Adrenal gland (tissue), 12 donors: ENCODE measurements around the gene TMEM40. TPM values are rescaled to one million over a fixed set of nuclear protein-coding genes. Genes with fewer than 3 reads are reported as not detected.

Experiments
- DNase-seq, 7 donors: peaks; one replicate each; pipeline ENCODE4 v3.0.0-alpha.2; 2019 to 2020
- H3K27ac ChIP-seq, 5 donors: fragments of 200-600 bp; sonication (generic) in 4 of 5; 1 replicate in 3 of 5; 2 replicates in 2 of 5; pipeline versions ENCODE4 v1.5.1 to v1.8.0; 2016 to 2020; ENCODE audit warnings: mild to moderate bottlenecking in 1 of 5
- H3K27me3 ChIP-seq: fragments of 200-600 bp; 2 replicates; pipeline ENCODE4 v1.8.0; 2021
- H3K36me3 ChIP-seq, 2 donors: fragments of 200-600 bp; replicated peaks in 1 of 2; 1 replicate in 1 of 2; 2 replicates in 1 of 2; pipeline versions ENCODE4 v1.5.1 to v1.8.0; 2018 to 2022
- H3K4me1 ChIP-seq, 2 donors: fragments of 200-600 bp; replicated peaks in 1 of 2; 1 replicate in 1 of 2; 2 replicates in 1 of 2; pipeline versions ENCODE4 v1.5.1 to v1.8.0; 2018 to 2021
- H3K4me3 ChIP-seq, 4 donors: fragments of 200-600 bp; sonication (generic) in 3 of 4; one replicate each; pipeline ENCODE4 v1.5.1; 2016 to 2018
- H3K9me3 ChIP-seq, 3 donors: fragments of 200-600 bp; sonication (generic) in 1 of 3; replicated peaks in 1 of 3; 1 replicate in 2 of 3; 2 replicates in 1 of 3; pipeline versions ENCODE4 v1.5.1 to v1.8.0; 2016 to 2021
- CTCF ChIP-seq, 6 experiments: fragments of 450-650 bp in 4 of 6; fragments of 200-600 bp in 2 of 6; sonication (generic) in 1 of 6; IDR thresholded peaks; 1 replicate in 5 of 6; 2 replicates in 1 of 6; pipeline versions ENCODE4 v1.5.1 to v1.8.0; 2016 to 2021; ENCODE audit warnings: antibody characterized with exemption in 6 of 6, mild to moderate bottlenecking in 2 of 6, moderate library complexity in 1 of 6
- POLR2A ChIP-seq, 2 donors: fragments of 450-650 bp; IDR thresholded peaks; one replicate each; pipeline ENCODE4 v1.6.1; 2017; ENCODE audit warnings: antibody characterized with exemption in 2 of 2, mild to moderate bottlenecking in 2 of 2, moderate library complexity in 1 of 2
- WGBS, 4 donors: extraction: QIAGEN DNeasy Blood & Tissue Kit in 2 of 4; methylation state at CpG; one replicate each; pipeline versions ENCODE4 v1.1.5 to v1.1.7; 2013 to 2017; 5-methylcytosine and 5-hydroxymethylcytosine counted together
- intact Hi-C, 2 donors: fragments of 100-400 bp; cut with DNase I; formaldehyde crosslinking; loops; one replicate each; pipeline versions ENCODE4 v1.14.1 to v1.15.0; 2022 to 2023
- polyA plus RNA-seq, 3 donors: library from polyadenylated mRNA; stranded (reverse); fragments of 200-250 nt in 2 of 3; fragments of 350-450 nt in 1 of 3; fragmentation: Illumina TruSeq in 1 of 3; extraction: RNeasy Lipid Tissue Mini Kit (QIAGEN cat#74804) in 1 of 3; gene quantifications; one replicate each; pipeline ENCODE4 v1.2.3, GENCODE V29; 2013 to 2014
- total RNA-seq, 9 donors: library from RNA; depleted of rRNA in 4 of 9; stranded (reverse); fragments of >200 nt in 4 of 9; fragments of 120-200 nt in 1 of 9; fragmentation: NEBNext Ultra II Directional in 1 of 9; extraction: Animal tissue kit (Norgen Biotek cat#: 25700) in 1 of 9; gene quantifications; one replicate each; pipeline versions ENCODE4 v1.1.0 to v1.2.4, GENCODE V29; 2013 to 2023
- donor health status: healthy with polysubstance abuse.
- donor health status: Bipolar disorder and iron deficiency.
- donor health status: DM: yes; HTN: yes; CAD: no.
- donor health status: DM: no; HTN: no; CAD: no.
- donor health status: DM: no; HTN: no; CAD: no.
- donor health status: DM: yes; HTN: yes; CAD: no.

The TMEM40 gene
- total and polyA plus RNA-seq, 12 donors, result 0.17 to 1.5 (median 1.00) TPM; not detected in 8

- intact Hi-C loops, result no loop called here
- Histone ChIP-seq H3K9me3 (no peaks in the 10 kb centered on the region), H3K4me1 (no peaks in the 10 kb centered on the region), H3K4me3 (no peak overlapping the region), H3K36me3 (no peaks in the 10 kb centered on the region), H3K27me3 (no peaks in the 10 kb centered on the region), H3K27ac (no peak overlapping the region)
- TF ChIP-seq CTCF (IDR thresholded peaks at IDR 0.05), result no peak
- no peak for TF ChIP-seq POLR2A (IDR thresholded peaks at IDR 0.05)
- no peak for DNase-seq
- 80 to 91% (median 84%) methylated on average over 3 of the region's 3 CpGs for WGBS, 4 donors
Observed at GRCh38 chr3:12709334-12709733, 49.7 kb downstream of the TMEM40 start.

DNA sequence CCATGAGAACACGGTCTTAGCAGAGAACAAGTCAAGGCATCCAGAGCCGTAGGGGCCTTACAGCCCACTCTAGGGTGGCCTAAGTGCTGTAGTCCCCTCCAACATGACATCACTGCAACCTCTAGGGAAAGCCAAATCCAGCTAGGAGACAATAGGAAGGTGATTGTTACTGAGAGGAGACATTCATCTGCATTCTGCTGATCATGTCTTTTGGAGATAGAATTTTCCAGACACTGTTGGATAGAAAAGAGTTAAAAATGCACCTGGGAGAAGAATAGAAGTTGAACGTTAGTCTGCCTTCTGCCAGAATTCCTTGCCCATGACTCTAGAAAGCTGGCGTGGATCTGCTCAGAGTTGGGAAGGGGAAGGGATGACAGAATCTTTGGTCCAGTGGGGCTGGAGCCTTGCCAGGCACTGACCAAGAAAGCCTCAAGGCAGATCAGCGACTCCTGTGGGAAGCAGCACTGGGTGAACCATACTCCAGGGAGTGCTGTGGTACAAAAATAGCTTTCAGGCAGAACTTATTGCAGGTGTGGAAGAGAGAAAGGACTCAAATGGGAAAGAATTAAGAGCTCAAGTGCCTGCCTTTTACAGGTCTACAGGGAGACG is 50.4 kb downstream of the TMEM40 start:
- H3K4me1 ChIP-seq, result no peaks in the 10 kb centered on the region
- no peak overlapping the region for H3K27ac ChIP-seq
- H3K36me3 ChIP-seq, result no peaks in the 10 kb centered on the region
- no peaks in the 10 kb centered on the region for H3K27me3 ChIP-seq
- TF ChIP-seq POLR2A (IDR thresholded peaks at IDR 0.05) (no peak), CTCF (IDR thresholded peaks at IDR 0.05) (no peak)
- WGBS, 4 donors, result 67 to 71% (median 69%) methylated on average over 6 of the region's 6 CpGs
- intact Hi-C loops, result no loop called here
- no peaks in the 10 kb centered on the region for H3K9me3 ChIP-seq
- no peak overlapping the region for H3K4me3 ChIP-seq
- peak in 5 of 7 donors; percentile 16 to 60 (median 32) for DNase-seq

GRCh38 chr3:12707449-12707848 is 51.6 kb downstream of the TMEM40 start:
- Histone ChIP-seq H3K4me1 (no peaks in the 10 kb centered on the region), H3K9me3 (no peaks in the 10 kb centered on the region), H3K4me3 (no peak overlapping the region), H3K27ac (no peak overlapping the region), H3K36me3 (no peaks in the 10 kb centered on the region), H3K27me3 (no peaks in the 10 kb centered on the region)
- no peak for DNase-seq
- 75 to 86% (median 77%) methylated on average over 1 to 2 of the region's 2 CpGs for WGBS, 4 donors
- no peak for TF ChIP-seq CTCF (IDR thresholded peaks at IDR 0.05)
- no peak for TF ChIP-seq POLR2A (IDR thresholded peaks at IDR 0.05)
- intact Hi-C loops, result no loop called here

GRCh38 chr3:12706504-12707253 is 52.4 kb downstream of the TMEM40 start:
- no peak overlapping the region for H3K4me3 ChIP-seq
- no peaks in the 10 kb centered on the region for H3K9me3 ChIP-seq
- H3K27me3 ChIP-seq, result no peaks in the 10 kb centered on the region
- H3K36me3 ChIP-seq, result no peaks in the 10 kb centered on the region
- peak; percentile 44 to 81 (median 63) for DNase-seq
- no peak overlapping the region for H3K27ac ChIP-seq
- intact Hi-C loops, result no loop called here
- no peaks in the 10 kb centered on the region for H3K4me1 ChIP-seq
- TF ChIP-seq CTCF (IDR thresholded peaks at IDR 0.05) (peak; percentile 18 to 78 (median 70)), POLR2A (IDR thresholded peaks at IDR 0.05) (no peak)
- 76 to 97% (median 82%) methylated on average over 2 of the region's 2 CpGs for WGBS, 4 donors
